GM19395 (cell line): ENCODE data around the gene ATP8A2.

Experiments
- ATAC-seq: cut with Tn5 transposase; IDR thresholded peaks from one replicate; pipeline ENCODE4 v1.9.1; 2021; ENCODE audit warnings: mild to moderate bottlenecking, moderate library complexity; ENCODE audit not compliant: unreplicated experiment

Gene ATP8A2

DNA sequence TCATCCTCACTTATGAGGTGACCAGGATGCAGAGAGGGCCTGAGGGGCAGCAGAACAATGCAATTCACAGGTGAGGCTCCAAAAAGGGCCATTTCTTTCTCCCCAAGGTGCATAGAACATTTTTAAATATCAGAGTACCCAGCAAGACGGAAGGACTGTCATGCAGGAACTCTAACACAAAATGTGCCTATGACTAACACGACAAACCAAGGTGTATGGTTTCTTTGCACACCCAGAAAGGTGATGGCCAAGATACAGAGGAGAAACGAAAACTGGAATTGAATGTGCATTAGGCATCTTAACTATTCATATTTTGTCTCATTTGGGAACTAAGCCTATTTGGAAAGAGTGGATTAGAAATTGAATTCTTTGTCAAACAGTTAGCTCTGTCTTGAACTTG lies 650.2 kb downstream of the ATP8A2 start:
- no peak for ATAC-seq

GRCh38 chr13:26022538-26023292 lies 650.9 kb downstream of the ATP8A2 start:
- no peak for ATAC-seq

DNA sequence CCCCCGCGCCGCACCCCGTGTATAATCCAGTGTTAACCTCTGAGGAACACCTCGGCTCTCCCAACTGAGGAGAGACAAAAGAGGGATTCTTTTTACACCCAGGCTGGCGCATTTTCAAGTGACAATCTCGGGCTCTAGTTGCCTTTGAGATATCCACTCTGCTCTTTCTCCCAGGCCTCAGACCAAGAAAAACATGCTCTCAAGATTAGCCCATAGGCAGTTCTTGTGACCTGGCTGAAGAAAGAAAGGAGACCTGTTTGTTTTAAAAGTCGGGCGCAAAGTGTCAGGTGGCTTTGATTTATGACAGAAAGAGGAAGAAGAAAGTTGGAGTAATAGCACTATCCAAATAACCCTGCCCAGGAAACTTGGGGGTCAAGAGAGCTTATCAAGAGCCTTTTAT lies 652.8 kb downstream of the ATP8A2 start:
- no peak for ATAC-seq

GRCh38 chr13:26025196-26025595 lies 653.4 kb downstream of the ATP8A2 start:
- ATAC-seq, result no peak

DNA sequence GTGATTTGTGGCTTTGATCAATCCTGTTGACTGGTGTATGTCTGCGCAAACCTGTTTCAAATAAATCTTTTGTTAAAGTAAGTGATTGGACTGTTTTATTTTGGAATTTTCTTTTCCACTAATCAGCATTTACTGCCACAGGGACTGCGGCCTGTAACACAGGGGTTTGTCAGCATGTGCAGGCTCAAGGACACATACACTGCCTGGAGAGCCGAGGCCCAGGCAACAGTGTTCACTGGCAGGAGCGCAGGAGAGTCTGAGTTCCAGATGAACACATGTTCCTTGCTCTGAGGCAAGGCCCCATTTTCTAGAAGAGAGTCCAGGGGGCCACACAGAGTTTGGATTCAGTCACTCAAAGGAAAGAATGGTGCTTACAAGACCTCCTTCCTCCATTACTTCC lies 654.0 kb downstream of the ATP8A2 start:
- no peak for ATAC-seq

GRCh38 chr13:26026211-26026610 lies 654.4 kb downstream of the ATP8A2 start:
- no peak for ATAC-seq

DNA sequence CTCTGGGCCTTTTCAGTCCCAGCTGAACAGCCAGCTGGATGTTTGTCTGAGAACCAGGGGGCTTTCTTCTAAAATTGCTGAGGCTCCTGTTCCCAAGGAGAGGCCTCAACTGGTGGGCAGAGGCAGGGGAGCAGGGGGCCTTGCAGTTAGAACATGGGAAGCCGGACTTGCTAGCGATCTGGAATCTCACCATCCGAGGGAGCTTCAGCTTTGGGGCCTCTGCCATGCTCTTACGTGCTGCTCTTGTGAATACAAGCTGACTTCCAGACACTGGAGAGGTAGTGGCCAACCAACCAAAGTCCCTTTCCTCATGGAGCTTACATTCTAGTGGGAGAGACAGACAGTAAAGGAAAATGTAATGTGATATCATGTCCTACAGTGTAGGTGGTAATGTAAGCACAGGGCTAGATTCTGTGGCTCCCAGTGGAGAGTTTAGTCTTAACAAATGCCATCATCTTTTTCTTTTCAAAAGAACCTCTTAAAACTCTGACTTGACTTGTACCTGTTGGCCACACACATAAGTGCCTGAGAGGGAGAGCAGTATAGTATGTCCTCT lies 657.9 kb downstream of the ATP8A2 start:
- ATAC-seq, result no peak

GRCh38 chr13:26030331-26030730 lies 658.6 kb downstream of the ATP8A2 start:
- ATAC-seq, result no peak

GRCh38 chr13:26034018-26034417 lies 662.2 kb downstream of the ATP8A2 start:
- no peak for ATAC-seq

DNA sequence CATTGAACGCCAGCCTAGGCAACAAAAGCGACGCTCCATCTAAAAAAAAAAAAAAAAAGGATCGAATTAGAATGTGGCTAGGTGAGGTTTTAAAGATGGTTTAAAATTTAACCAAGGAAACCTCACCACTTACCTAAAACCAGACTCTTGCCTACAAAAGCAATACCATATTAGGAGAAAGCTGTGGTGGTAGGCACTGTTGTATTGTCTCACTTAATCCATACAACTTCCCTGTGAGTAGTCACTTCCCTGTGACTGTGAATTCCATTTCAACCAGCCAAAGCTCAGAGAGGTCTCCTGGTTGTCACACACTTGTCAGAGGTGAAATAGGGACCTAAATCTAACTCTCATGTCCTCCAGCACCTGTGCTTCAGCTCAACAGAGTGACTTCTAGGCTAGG lies 664.6 kb downstream of the ATP8A2 start:
- ATAC-seq, result no peak

DNA sequence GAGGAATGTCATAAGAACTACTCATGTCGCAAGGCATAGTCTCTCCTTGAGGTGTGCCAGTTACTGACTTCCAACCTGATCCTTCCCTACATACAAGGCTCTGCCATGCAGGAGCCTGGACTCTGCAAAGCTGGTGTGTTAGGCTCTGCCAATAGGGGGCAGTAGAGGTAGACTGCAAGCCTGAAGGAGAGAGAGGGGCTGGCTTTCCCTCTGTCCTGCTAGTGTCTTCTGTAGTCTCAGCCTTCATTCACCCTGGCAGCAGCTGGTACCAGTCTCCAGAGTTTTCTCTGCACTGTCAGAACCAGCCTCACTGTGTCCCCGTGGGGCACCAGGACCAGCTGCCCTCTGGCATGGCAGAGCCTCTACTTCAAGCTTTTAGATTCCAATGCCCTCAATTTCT lies 665.5 kb downstream of the ATP8A2 start:
- ATAC-seq, result no peak

- ATAC-seq, result no peak
Observed at GRCh38 chr13:26038931-26039475, 667.2 kb downstream of the ATP8A2 start.

DNA sequence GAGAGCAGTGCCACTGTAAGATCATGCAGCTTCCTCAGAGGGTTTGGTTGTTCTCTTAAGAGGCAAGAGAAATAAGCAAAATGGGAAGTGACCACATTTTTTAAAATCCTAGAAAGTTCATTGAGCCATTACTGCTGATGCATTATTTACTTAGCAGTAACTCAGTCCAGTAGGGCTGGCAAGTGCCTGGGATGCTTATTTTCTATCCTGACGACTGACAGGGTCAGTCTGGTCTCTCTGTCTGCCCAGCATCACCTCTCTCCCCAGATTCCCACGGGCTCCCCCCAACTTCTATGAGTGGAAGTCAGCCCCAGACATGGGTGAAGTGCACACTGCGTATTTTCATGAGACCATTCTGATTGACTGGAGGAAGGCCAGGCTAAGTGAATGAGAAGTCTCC lies 669.7 kb downstream of the ATP8A2 start:
- no peak for ATAC-seq

- ATAC-seq, result no peak
Observed at GRCh38 chr13:26042785-26043184, 671.0 kb downstream of the ATP8A2 start.

DNA sequence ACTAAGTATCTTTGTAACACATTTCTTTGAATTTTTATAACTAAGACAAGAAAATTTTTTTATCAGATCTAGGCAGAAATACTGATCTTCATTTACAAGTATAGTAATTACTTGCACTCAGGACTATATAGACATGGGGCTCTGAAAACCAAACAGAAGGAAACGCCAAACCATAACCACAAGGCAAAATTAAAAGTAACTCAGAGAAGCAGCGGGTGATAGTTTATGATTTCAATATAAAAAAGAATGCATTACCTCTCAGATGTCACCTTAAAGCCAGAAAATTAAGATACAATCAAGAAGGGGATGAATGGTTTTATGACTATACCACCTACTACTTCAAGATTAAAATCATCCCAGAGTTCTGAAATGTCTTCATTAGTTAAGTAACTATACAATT lies 673.4 kb downstream of the ATP8A2 start:
- ATAC-seq, result no peak

- ATAC-seq, result no peak
Observed at GRCh38 chr13:26046639-26047038, 674.9 kb downstream of the ATP8A2 start.

DNA sequence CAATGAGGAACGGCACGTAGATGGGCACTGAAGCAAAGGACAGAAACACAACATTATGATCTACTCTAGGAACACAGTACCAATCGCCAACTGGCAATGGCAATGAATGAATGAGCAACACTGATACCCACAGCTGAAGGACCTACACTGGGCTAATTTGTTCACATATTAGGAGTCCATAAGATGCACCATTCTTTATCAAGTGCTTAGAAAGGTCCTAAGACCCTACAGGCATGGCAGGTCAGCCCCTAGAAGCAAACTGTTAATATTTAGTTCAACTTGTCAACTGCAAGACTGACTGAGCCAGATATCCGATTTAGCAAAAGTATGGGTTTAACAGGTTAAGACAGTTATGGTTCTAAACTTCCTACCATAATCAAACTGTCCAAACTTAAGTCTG lies 675.3 kb downstream of the ATP8A2 start:
- ATAC-seq, result no peak

DNA sequence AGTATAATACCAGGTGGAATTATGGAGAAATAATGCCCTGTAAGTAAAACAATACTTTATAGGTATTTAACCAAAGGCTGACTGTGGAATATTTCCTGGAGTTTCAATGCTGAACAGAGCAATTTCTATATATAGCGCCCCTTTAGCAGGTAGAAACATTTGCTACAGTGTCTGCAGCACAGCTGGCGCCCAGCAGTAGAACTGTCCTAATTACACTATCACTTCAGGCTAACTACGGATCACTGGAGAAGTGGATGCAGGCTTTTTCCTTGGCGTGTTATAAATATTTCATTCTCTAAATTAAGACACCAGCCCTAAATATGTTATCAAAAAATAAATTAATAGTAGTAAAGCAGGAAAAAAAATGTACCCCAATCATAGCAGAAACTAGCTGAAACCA lies 677.0 kb downstream of the ATP8A2 start:
- no peak for ATAC-seq

GRCh38 chr13:26050568-26051230 lies 678.9 kb downstream of the ATP8A2 start:
- ATAC-seq, result no peak

DNA sequence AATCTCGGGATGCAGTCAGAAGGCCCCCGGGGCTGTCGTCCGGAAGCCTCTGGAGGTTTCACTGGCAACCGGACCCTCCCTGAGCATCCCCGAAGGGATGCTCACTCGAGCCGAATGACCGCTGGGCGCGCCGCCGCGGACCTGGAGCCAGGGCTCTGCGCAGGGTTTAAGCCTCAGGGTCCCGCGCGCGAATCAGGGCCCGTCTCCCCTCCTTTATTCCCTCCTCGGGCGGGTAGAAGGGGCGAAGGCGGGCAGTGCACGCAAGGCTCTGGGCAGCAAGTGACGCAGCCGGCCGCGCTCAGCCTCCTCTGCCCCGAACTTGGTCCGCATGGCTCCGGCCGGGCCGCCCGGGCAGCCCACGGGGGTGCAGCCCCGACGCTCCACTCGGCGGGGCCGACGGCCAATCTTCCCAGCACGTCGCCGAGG lies 679.5 kb downstream of the ATP8A2 start:
- no peak for ATAC-seq

DNA sequence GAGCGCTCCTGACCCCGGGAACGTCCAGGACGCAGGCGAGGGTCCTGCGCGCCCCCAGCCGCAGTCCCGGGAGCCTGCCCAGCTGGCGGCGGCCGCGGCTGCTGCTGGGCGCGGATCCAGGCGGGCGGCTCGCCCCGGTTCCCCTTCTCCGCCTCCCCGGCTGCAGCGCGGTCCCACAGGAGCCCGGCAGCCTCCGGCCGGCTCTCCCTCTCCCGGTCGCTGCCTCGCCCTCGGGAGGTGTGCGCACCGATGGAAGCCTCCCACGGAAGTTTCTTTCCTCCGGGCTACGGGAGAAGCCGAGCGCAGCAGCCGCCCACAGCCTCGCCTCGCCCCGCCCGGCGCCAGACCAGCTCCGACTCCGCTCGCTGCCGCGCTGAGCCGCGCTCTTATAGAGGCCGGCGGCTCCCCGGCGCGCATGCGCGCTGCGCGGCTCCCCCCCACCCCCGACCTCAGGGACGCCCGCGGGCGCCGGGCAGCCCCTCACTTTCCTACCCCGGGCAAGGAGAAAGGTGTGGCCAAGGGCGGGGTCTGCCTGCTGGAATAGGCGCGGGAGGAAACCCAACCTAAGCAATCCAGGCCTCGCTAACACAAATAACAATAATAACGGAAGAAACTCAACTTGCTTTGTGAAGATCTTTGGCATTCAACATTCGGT lies 680.0 kb downstream of the ATP8A2 start, which contains the start of gene SHISA2:
SHISA2 (minus strand) TSS at position 360 of the 655 bp plus-strand sequence. CDS start 1,041 bp downstream, outside the sequence.
- no peak for ATAC-seq
